ENCODE data around the gene OR2S2. TPM values are rescaled to one million over a fixed set of nuclear protein-coding genes. Genes with fewer than 3 reads are reported as not detected.

OR2S2 gene
- total and polyA plus RNA-seq, 2 experiments from 2014 or later: 0.11 to 0.30 TPM

GRCh38 chr9:35980289-35981011 is 22.5 kb upstream of the OR2S2 start:
- Histone ChIP-seq H3K79me2 (ENCODE audit: insufficient read depth) (no peaks in the 10 kb centered on the region), H3K27me3 (replicated peaks; ENCODE audit: insufficient read depth) (no peaks in the 10 kb centered on the region), H3K9me3 (ENCODE audit: low read depth) (no peaks in the 10 kb centered on the region), H2AFZ (no peak overlapping the region), H3F3A (ENCODE audit: insufficient read depth) (no peaks in the 10 kb centered on the region), H3K9ac (no peak overlapping the region), H3K27ac (no peak overlapping the region), H3K4me2 (ENCODE audit: unreplicated experiment) (no peak overlapping the region), H3K36me3 (ENCODE audit: low read depth) (peaks cover 1% of the 10 kb centered on the region; the same call in 1 of the 2 replicates), H3K4me3 (no peak overlapping the region), H3K4me1 (ENCODE audit: insufficient read depth) (no peaks in the 10 kb centered on the region), H4K20me1 (ENCODE audit: insufficient read depth) (no peaks in the 10 kb centered on the region), H3K9me2 (ENCODE audit: insufficient read depth) (no peaks in the 10 kb centered on the region)
- no peak for DNase-seq
- TF ChIP-seq EZH2phosphoT487 (IDR thresholded peaks at IDR 0.05; ENCODE audit: insufficient read depth, low read depth): no peak
- TF ChIP-seq EZH2 (IDR thresholded peaks at IDR 0.05; ENCODE audit: insufficient read depth, poor library complexity, severe bottlenecking): no peak
- WGBS, 2 experiments (ENCODE audit: low coverage in 1 of 2, low lambda C conversion rate in 2 of 2, missing lambda C conversion rate in 2 of 2): 80 to 84% methylated on average over 3 of the region's 3 CpGs
- in situ Hi-C loops (cut with MboI): no loop called here

- 81 to 82% methylated on average over 6 of the region's 6 CpGs for WGBS, 2 experiments (ENCODE audit: low coverage in 1 of 2, low lambda C conversion rate in 2 of 2, missing lambda C conversion rate in 2 of 2)
- Histone ChIP-seq H3K27ac (no peak overlapping the region), H3K4me1 (ENCODE audit: insufficient read depth) (no peaks in the 10 kb centered on the region), H2AFZ (no peak overlapping the region), H3K36me3 (ENCODE audit: low read depth) (peaks cover 6% of the 10 kb centered on the region; the same call in 1 of the 2 replicates), H3K4me2 (ENCODE audit: unreplicated experiment) (no peak overlapping the region), H3K27me3 (replicated peaks; ENCODE audit: insufficient read depth) (no peaks in the 10 kb centered on the region), H3F3A (ENCODE audit: insufficient read depth) (no peaks in the 10 kb centered on the region), H3K9ac (no peak overlapping the region), H3K9me3 (ENCODE audit: low read depth) (no peaks in the 10 kb centered on the region), H3K79me2 (ENCODE audit: insufficient read depth) (no peaks in the 10 kb centered on the region), H4K20me1 (ENCODE audit: insufficient read depth) (no peaks in the 10 kb centered on the region), H3K4me3 (no peak overlapping the region), H3K9me2 (ENCODE audit: insufficient read depth) (no peaks in the 10 kb centered on the region)
- in situ Hi-C loops (cut with MboI): no loop called here
- DNase-seq: no peak
- TF ChIP-seq EZH2phosphoT487 (IDR thresholded peaks at IDR 0.05; ENCODE audit: insufficient read depth, low read depth) (no peak), EZH2 (IDR thresholded peaks at IDR 0.05; ENCODE audit: insufficient read depth, poor library complexity, severe bottlenecking) (no peak)
These were observed 20.8 kb upstream of the OR2S2 start for GRCh38 chr9:35978792-35979191.

- Histone ChIP-seq H2AFZ (no peak overlapping the region), H4K20me1 (ENCODE audit: insufficient read depth) (no peaks in the 10 kb centered on the region), H3K27me3 (replicated peaks; ENCODE audit: insufficient read depth) (no peaks in the 10 kb centered on the region), H3K4me3 (no peak overlapping the region), H3K36me3 (ENCODE audit: low read depth) (peaks cover 6% of the 10 kb centered on the region; the same call in 1 of the 2 replicates), H3K4me1 (ENCODE audit: insufficient read depth) (no peaks in the 10 kb centered on the region), H3F3A (ENCODE audit: insufficient read depth) (no peaks in the 10 kb centered on the region), H3K27ac (no peak overlapping the region), H3K9me3 (ENCODE audit: low read depth) (no peaks in the 10 kb centered on the region), H3K4me2 (ENCODE audit: unreplicated experiment) (no peak overlapping the region), H3K9me2 (ENCODE audit: insufficient read depth) (no peaks in the 10 kb centered on the region), H3K79me2 (ENCODE audit: insufficient read depth) (no peaks in the 10 kb centered on the region), H3K9ac (no peak overlapping the region)
- DNase-seq: no peak
- TF ChIP-seq EZH2phosphoT487 (IDR thresholded peaks at IDR 0.05; ENCODE audit: insufficient read depth, low read depth) (no peak), EZH2 (IDR thresholded peaks at IDR 0.05; ENCODE audit: insufficient read depth, poor library complexity, severe bottlenecking) (no peak)
- in situ Hi-C loops (cut with MboI): no loop called here
- 67 to 94% methylated on average over 1 of the region's 1 CpG for WGBS, 2 experiments (ENCODE audit: low coverage in 1 of 2, low lambda C conversion rate in 2 of 2, missing lambda C conversion rate in 2 of 2)
These were observed 18.8 kb upstream of the OR2S2 start for GRCh38 chr9:35976726-35977125.

- in situ Hi-C loops (cut with MboI): no loop called here
- DNase-seq: no peak
- Histone ChIP-seq H3K27ac (no peak overlapping the region), H4K20me1 (ENCODE audit: insufficient read depth) (no peaks in the 10 kb centered on the region), H3K4me3 (no peak overlapping the region), H3K36me3 (ENCODE audit: low read depth) (peaks cover 6% of the 10 kb centered on the region; the same call in 1 of the 2 replicates), H2AFZ (no peak overlapping the region), H3K4me2 (ENCODE audit: unreplicated experiment) (no peak overlapping the region), H3K4me1 (ENCODE audit: insufficient read depth) (no peaks in the 10 kb centered on the region), H3K27me3 (replicated peaks; ENCODE audit: insufficient read depth) (no peaks in the 10 kb centered on the region), H3F3A (ENCODE audit: insufficient read depth) (no peaks in the 10 kb centered on the region), H3K9me2 (ENCODE audit: insufficient read depth) (no peaks in the 10 kb centered on the region), H3K9ac (no peak overlapping the region), H3K9me3 (ENCODE audit: low read depth) (no peaks in the 10 kb centered on the region), H3K79me2 (ENCODE audit: insufficient read depth) (no peaks in the 10 kb centered on the region)
- 91 to 92% methylated on average over 1 of the region's 1 CpG for WGBS, 2 experiments (ENCODE audit: low coverage in 1 of 2, low lambda C conversion rate in 2 of 2, missing lambda C conversion rate in 2 of 2)
- no peak for TF ChIP-seq EZH2 (IDR thresholded peaks at IDR 0.05; ENCODE audit: insufficient read depth, poor library complexity, severe bottlenecking)
- no peak for TF ChIP-seq EZH2phosphoT487 (IDR thresholded peaks at IDR 0.05; ENCODE audit: insufficient read depth, low read depth)
These were observed 16.8 kb upstream of the OR2S2 start for GRCh38 chr9:35974800-35975199.

All from GM23248 (cell line).